Hepatocyte (in vitro differentiated cells): ENCODE measurements around the gene BAIAP2L1. TPM values are rescaled to one million over a fixed set of nuclear protein-coding genes. Genes with fewer than 3 reads are reported as not detected.
"Not testable (repeated sequence)": the region's sequence is repeated elsewhere in the genome, so short reads cannot be mapped to it uniquely, and the experiment has no call there.

Experiments
- DNase-seq: peaks from one replicate; pipeline ENCODE4 v3.0.0-alpha.2; 2016; ENCODE audit warnings: low spot score
- H2AFZ ChIP-seq: fragments of 200-600 bp; sonication (generic); 2 replicates; pipeline ENCODE4 v1.6.0; 2016; ENCODE audit warnings: antibody characterized with exemption, mild to moderate bottlenecking
- H3K27ac ChIP-seq: fragments of 200-600 bp; sonication (generic); 2 replicates; pipeline ENCODE4 v1.5.1; 2016; ENCODE audit warnings: mild to moderate bottlenecking
- H3K27me3 ChIP-seq: fragments of 200-600 bp; sonication (generic); 2 replicates; pipeline ENCODE4 v1.6.1; 2016
- H3K36me3 ChIP-seq: fragments of 200-600 bp; sonication (generic); replicated peaks from 2 replicates; pipeline ENCODE4 v1.5.1; 2016; ENCODE audit warnings: low read depth; ENCODE audit not compliant: insufficient read depth
- H3K4me1 ChIP-seq: fragments of 200-600 bp; sonication (generic); 2 replicates; pipeline ENCODE4 v1.5.1; 2016; ENCODE audit warnings: mild to moderate bottlenecking, moderate library complexity; ENCODE audit not compliant: insufficient read depth
- H3K4me2 ChIP-seq: fragments of 200-600 bp; sonication (generic); 2 replicates; pipeline ENCODE4 v1.6.0; 2016
- H3K4me3 ChIP-seq: fragments of 200-600 bp; sonication (generic); 2 replicates; pipeline ENCODE4 v1.5.1; 2016; ENCODE audit warnings: mild to moderate bottlenecking
- H3K79me2 ChIP-seq: fragments of 200-600 bp; sonication (generic); 2 replicates; pipeline ENCODE4 v1.6.0; 2017; ENCODE audit warnings: mild to moderate bottlenecking
- H3K9me2 ChIP-seq: fragments of 200-600 bp; sonication (generic); replicated peaks from 2 replicates; pipeline ENCODE4 v1.6.0; 2017; ENCODE audit warnings: mild to moderate bottlenecking; ENCODE audit not compliant: insufficient read depth
- H3K9me3 ChIP-seq: fragments of 200-600 bp; sonication (generic); 2 replicates; pipeline ENCODE4 v1.5.1; 2016; ENCODE audit warnings: low read depth, mild to moderate bottlenecking
- H4K20me1 ChIP-seq: fragments of 200-600 bp; sonication (generic); 2 replicates; pipeline ENCODE4 v1.6.0; 2016; ENCODE audit warnings: mild to moderate bottlenecking; ENCODE audit not compliant: insufficient read depth, poor library complexity, severe bottlenecking
- EZH2 ChIP-seq: fragments of 200-600 bp; sonication (generic); IDR thresholded peaks from 2 replicates; pipeline ENCODE4 v1.6.1; 2016; ENCODE audit warnings: antibody characterized with exemption, mild to moderate bottlenecking, borderline replicate concordance
- EZH2phosphoT487 ChIP-seq: fragments of 200-600 bp; sonication (generic); IDR thresholded peaks from one replicate; pipeline ENCODE4 v1.6.1; 2018; ENCODE audit warnings: antibody characterized with exemption, mild to moderate bottlenecking, low read depth, moderate library complexity; ENCODE audit not compliant: unreplicated experiment, severe bottlenecking
- WGBS: methylation state at CpG from one replicate; pipeline ENCODE4 v1.1.6; 2016; ENCODE audit warnings: low lambda C conversion rate; ENCODE audit errors: missing lambda C conversion rate; 5-methylcytosine and 5-hydroxymethylcytosine counted together
- polyA plus RNA-seq: library from polyadenylated mRNA; unstranded; fragments of >200 nt; fragmentation: Nextera tagmentation; extraction: Ambion mirVana; gene quantifications from 2 replicates; pipeline ENCODE4 v1.2.1, GENCODE V29; 2016
- total RNA-seq: library from RNA; depleted of rRNA; stranded (reverse); fragments of >200 nt; gene quantifications from 2 replicates; pipeline ENCODE4 v1.2.3, GENCODE V29; 2014
- TF ChIP-seq, protein P1 (sequence below): fragments of 200-600 bp; sonication (generic); IDR thresholded peaks from 2 replicates; pipeline ENCODE4 v1.5.1; 2016; ENCODE audit warnings: antibody characterized with exemption, mild to moderate bottlenecking; ENCODE audit not compliant: poor library complexity

BAIAP2L1 gene
- total and polyA plus RNA-seq, 2 experiments from 2014 or later = 25.4 to 32.0 TPM

DNA sequence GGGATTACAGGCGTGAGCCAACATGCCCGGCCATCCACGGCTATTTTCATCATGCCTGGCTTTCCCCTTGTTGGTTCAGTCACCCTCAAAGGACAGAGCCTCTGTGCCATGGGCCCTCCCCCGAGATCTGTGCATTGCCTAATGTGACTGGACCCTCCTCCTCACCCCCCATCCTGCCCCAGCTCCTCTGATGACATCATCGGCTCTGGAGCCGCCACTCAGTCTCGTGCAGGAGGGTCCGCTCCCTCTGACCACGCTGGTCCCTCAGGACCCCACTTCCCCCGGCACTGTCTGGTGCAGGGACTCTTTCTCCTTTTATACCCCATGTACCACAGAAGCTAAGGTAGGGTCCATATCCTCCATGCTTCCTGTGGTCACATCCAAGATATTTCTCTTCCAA lies 33.2 kb upstream of the BAIAP2L1 start:
- WGBS = 90% methylated on average over 5 of the region's 10 CpGs
- no peaks in the 10 kb centered on the region for H4K20me1 ChIP-seq
- no peaks in the 10 kb centered on the region for H3K36me3 ChIP-seq
- no peak overlapping the region for H3K4me2 ChIP-seq
- H3K9me3 ChIP-seq = no peaks in the 10 kb centered on the region
- H3K9me2 ChIP-seq = no peaks in the 10 kb centered on the region
- H3K79me2 ChIP-seq = no peaks in the 10 kb centered on the region
- no peak for DNase-seq
- no peaks in the 10 kb centered on the region for H3K27me3 ChIP-seq
- no peak for TF ChIP-seq EZH2
- no peak overlapping the region for H3K4me3 ChIP-seq
- no peaks in the 10 kb centered on the region for H3K4me1 ChIP-seq
- no peak overlapping the region for H2AFZ ChIP-seq
- no peak overlapping the region for H3K27ac ChIP-seq

DNA sequence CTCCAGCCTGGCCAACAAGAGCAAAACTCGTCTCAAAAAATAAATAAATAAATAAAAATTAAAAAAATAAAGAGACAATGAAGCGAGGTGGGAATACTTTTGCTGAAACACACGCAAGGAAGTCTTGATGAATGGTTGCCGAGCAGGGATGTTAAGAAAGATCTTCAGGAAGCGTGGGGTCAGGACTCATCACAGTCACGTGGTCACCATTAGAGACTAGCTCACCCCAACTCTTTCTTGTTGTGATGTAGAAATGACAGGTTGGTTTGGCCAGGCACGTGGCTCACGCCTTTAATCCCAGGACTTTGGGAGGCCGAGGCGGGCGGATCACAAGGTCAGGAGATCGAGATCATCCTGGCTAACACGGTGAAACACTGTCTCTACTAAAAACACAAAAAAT lies 28.9 kb upstream of the BAIAP2L1 start:
- Histone ChIP-seq H3K4me2 (no peak overlapping the region), H3K4me1 (no peaks in the 10 kb centered on the region), H3K9me2 (no peaks in the 10 kb centered on the region), H3K4me3 (no peak overlapping the region), H3K27ac (no peak overlapping the region), H3K79me2 (no peaks in the 10 kb centered on the region), H3K9me3 (no peaks in the 10 kb centered on the region), H2AFZ (no peak overlapping the region), H3K27me3 (no peaks in the 10 kb centered on the region), H4K20me1 (no peaks in the 10 kb centered on the region), H3K36me3 (no peaks in the 10 kb centered on the region)
- 96% methylated on average over 13 of the region's 13 CpGs for WGBS
- no peak for DNase-seq
- TF ChIP-seq, protein P1, sequence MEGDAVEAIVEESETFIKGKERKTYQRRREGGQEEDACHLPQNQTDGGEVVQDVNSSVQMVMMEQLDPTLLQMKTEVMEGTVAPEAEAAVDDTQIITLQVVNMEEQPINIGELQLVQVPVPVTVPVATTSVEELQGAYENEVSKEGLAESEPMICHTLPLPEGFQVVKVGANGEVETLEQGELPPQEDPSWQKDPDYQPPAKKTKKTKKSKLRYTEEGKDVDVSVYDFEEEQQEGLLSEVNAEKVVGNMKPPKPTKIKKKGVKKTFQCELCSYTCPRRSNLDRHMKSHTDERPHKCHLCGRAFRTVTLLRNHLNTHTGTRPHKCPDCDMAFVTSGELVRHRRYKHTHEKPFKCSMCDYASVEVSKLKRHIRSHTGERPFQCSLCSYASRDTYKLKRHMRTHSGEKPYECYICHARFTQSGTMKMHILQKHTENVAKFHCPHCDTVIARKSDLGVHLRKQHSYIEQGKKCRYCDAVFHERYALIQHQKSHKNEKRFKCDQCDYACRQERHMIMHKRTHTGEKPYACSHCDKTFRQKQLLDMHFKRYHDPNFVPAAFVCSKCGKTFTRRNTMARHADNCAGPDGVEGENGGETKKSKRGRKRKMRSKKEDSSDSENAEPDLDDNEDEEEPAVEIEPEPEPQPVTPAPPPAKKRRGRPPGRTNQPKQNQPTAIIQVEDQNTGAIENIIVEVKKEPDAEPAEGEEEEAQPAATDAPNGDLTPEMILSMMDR = no peak
- no peak for TF ChIP-seq EZH2
- no peak for TF ChIP-seq EZH2phosphoT487

DNA sequence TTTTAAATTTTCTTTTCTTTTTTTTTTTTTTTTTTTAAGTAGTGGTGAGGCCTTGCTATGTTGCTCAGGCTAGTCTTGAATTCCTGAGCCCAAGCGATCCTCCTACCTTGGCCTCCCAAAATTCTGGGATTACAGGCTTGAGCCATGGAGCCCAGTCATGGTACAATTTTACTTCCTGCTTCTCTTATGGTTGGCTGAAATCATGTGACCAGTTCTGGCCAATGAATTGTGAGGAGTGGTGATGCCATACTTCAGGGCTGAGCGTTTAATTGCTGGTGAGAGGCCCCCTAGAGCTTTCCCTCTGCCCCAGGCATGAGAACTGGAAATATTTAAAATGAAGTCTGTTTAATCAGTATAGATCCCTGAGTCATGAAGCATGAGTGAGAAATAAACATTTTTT lies 22.2 kb upstream of the BAIAP2L1 start:
- WGBS = 79% methylated on average over 2 of the region's 2 CpGs
- peak; percentile 35 for DNase-seq
- no peaks in the 10 kb centered on the region for H3K9me3 ChIP-seq
- H3K4me1 ChIP-seq = peaks cover 17% of the 10 kb centered on the region
- H3K9me2 ChIP-seq = no peaks in the 10 kb centered on the region
- no peaks in the 10 kb centered on the region for H3K79me2 ChIP-seq
- H3K27me3 ChIP-seq = no peaks in the 10 kb centered on the region
- no peak overlapping the region for H3K4me3 ChIP-seq
- H2AFZ ChIP-seq = no peak overlapping the region
- TF ChIP-seq EZH2 (no peak), EZH2phosphoT487 (no peak)
- TF ChIP-seq, protein P1 = no peak
- no peak overlapping the region for H3K4me2 ChIP-seq
- H4K20me1 ChIP-seq = no peaks in the 10 kb centered on the region
- no peak overlapping the region for H3K27ac ChIP-seq
- no peaks in the 10 kb centered on the region for H3K36me3 ChIP-seq

DNA sequence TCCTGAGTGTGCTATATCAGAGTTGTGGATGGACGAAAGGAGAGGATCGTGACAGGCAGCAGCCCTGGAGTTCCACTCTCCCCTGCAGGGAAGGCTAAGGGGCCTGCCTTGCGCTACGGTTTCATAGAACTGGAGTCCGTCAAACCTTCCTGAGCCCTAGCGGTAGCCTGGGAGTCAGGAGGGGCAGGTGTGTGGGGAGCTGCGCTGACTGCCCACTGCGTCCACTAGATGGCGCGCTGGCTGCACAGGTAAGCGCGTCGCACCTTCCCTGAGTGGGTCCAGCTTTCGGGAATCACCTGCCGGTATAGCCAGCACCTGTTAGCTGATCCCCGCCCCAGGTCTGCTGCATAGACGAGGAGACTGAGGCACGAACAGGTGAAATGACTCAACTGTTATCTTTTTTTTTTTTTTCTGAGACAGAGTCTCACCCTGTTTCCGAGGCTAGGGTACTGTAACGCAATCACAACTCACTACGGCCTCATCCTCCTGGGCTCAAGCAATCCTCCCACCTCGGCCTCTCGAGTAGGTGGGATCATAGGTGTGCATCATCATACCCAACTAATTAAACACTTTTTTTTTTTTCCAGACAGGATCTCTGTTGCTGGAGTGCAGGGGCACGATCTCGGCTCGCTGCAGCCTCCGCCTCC lies 20.2 kb upstream of the BAIAP2L1 start:
- H3K4me1 ChIP-seq = peaks cover 25% of the 10 kb centered on the region
- peak; percentile 92 for DNase-seq
- H3K9me2 ChIP-seq = no peaks in the 10 kb centered on the region
- H3K4me2 ChIP-seq = peak overlapping the region; percentile 46
- TF ChIP-seq EZH2 (no peak), EZH2phosphoT487 (no peak)
- TF ChIP-seq, protein P1 = peak; percentile 86
- no peaks in the 10 kb centered on the region for H3K36me3 ChIP-seq
- no peak overlapping the region for H3K4me3 ChIP-seq
- no peaks in the 10 kb centered on the region for H4K20me1 ChIP-seq
- 34% methylated on average over 27 of the region's 27 CpGs for WGBS
- H3K27me3 ChIP-seq = no peaks in the 10 kb centered on the region
- H2AFZ ChIP-seq = no peak overlapping the region
- H3K9me3 ChIP-seq = no peaks in the 10 kb centered on the region
- H3K27ac ChIP-seq = no peak overlapping the region
- no peaks in the 10 kb centered on the region for H3K79me2 ChIP-seq

DNA sequence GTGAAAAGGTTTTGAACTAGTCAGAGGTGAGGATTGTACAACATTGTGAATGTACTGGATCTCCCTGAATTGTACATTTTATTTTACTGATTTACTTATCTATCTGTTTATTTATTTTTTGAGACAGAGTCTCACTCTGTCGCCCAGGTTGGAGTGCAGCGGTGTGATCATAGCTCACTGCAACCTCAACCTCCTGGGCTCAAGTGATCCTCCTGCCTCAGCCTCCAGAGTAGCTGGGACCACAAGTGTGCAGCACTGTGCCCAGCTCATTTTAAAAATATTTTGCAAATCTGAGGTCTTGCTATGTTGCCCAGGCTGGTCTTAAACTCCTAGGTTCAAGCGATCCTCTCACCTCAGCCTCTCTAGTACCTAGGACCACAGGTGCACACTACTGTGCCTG lies 19.1 kb upstream of the BAIAP2L1 start:
- H2AFZ ChIP-seq, H3K27me3 ChIP-seq, H3K9me2 ChIP-seq, H3K36me3 ChIP-seq, H3K4me2 ChIP-seq, H3K4me3 ChIP-seq, H3K79me2 ChIP-seq, DNase-seq, H4K20me1 ChIP-seq, H3K9me3 ChIP-seq: not testable (repeated sequence)
- WGBS = 95% methylated on average over 3 of the region's 3 CpGs
- peak overlapping the region; percentile 89 for H3K27ac ChIP-seq
- H3K4me1 ChIP-seq = peaks cover 25% of the 10 kb centered on the region

DNA sequence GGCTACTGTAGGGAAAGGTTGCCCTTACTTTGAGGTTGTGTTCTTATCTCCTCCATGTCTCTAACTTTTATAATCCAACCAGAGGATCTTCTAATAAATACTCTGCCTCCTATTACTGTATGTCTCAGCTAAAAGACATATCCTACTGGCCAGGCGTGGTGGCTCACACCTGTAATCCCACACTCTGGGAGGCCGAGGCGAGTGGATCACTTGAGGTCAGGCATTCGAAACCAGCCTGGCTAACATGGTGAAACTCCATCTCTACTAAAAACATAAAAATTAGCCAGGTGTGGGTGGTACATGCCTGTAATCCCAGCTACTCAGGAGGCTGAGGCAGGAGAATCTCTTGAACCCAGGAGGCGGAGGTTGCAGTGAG lies 18.4 kb upstream of the BAIAP2L1 start:
- Histone ChIP-seq H3K4me1 (peaks cover 25% of the 10 kb centered on the region), H3K27ac (peak overlapping the region; percentile 89)
- H3K9me2 ChIP-seq, H3K79me2 ChIP-seq, H2AFZ ChIP-seq, H3K27me3 ChIP-seq, DNase-seq, H3K36me3 ChIP-seq, H3K4me2 ChIP-seq, H3K4me3 ChIP-seq, H4K20me1 ChIP-seq, H3K9me3 ChIP-seq: not testable (repeated sequence)
- WGBS = 86% methylated on average over 5 of the region's 5 CpGs
